ENCODE measurements around the gene RPS18.

GRCh38 chr6:33304216-33304615 is 32.3 kb downstream of the RPS18 start:
- TF ChIP-seq CTCF (IDR thresholded peaks at IDR 0.05): no peak
- TF ChIP-seq POLR2A (IDR thresholded peaks at IDR 0.05): no peak
